Activated gamma-delta T cell treated with Interleukin-2 at 50 U/mL for 16 hours (primary cell): ENCODE results near the gene C6orf120.
"Not testable (repeated sequence)": the region's sequence is repeated elsewhere in the genome, so short reads cannot be mapped to it uniquely, and the experiment has no call there.

Experiments used
- DNase-seq: peaks from one replicate; pipeline ENCODE4 v3.0.0-alpha.2; 2020

The C6orf120 gene

GRCh38 chr6:169685860-169686259 lies 16.1 kb upstream of the C6orf120 start:
- DNase-seq: no peak

GRCh38 chr6:169689287-169689686 lies 12.6 kb upstream of the C6orf120 start:
- DNase-seq: no peak

- no peak for DNase-seq
Measured at GRCh38 chr6:169691260-169691659, 10.7 kb upstream of the C6orf120 start.

GRCh38 chr6:169692516-169692915 lies 9.4 kb upstream of the C6orf120 start:
- DNase-seq: no peak

GRCh38 chr6:169695131-169695530 lies 6.8 kb upstream of the C6orf120 start:
- DNase-seq: no peak

GRCh38 chr6:169697115-169697514 lies 4.8 kb upstream of the C6orf120 start:
- not testable (repeated sequence) for DNase-seq

- no peak for DNase-seq
Measured at GRCh38 chr6:169700296-169700695, 1.6 kb upstream of the C6orf120 start.

- DNase-seq: no peak
Measured at GRCh38 chr6:169701311-169701953, 494 bp upstream of the C6orf120 start.

- DNase-seq: no peak
Measured at GRCh38 chr6:169702840-169703246, 917 bp downstream of the C6orf120 start.

- DNase-seq: no peak
Measured at GRCh38 chr6:169707772-169708171, 5.8 kb downstream of the C6orf120 start.

GRCh38 chr6:169709293-169709692 lies 7.4 kb downstream of the C6orf120 start:
- DNase-seq: no peak

GRCh38 chr6:169710009-169710408 lies 8.1 kb downstream of the C6orf120 start:
- no peak for DNase-seq

GRCh38 chr6:169714178-169714577 lies 12.3 kb downstream of the C6orf120 start:
- DNase-seq: no peak

GRCh38 chr6:169714595-169714994 lies 12.7 kb downstream of the C6orf120 start:
- no peak for DNase-seq

- DNase-seq: no peak
Measured at GRCh38 chr6:169719117-169719516, 17.2 kb downstream of the C6orf120 start.

GRCh38 chr6:169720207-169720855 lies 18.4 kb downstream of the C6orf120 start:
- DNase-seq: no peak

GRCh38 chr6:169722362-169723199 lies 20.7 kb downstream of the C6orf120 start:
- DNase-seq: peak; percentile 24

GRCh38 chr6:169723200-169723909 lies 21.4 kb downstream of the C6orf120 start:
- peak; percentile 63 for DNase-seq

- peak; percentile 25 for DNase-seq
Measured at GRCh38 chr6:169723991-169724493, 22.1 kb downstream of the C6orf120 start.

GRCh38 chr6:169724494-169725124 lies 22.7 kb downstream of the C6orf120 start, which contains the start of gene PHF10:
TSS of gene PHF10 (minus strand) at chr6:169724500. CDS start at chr6:169723931, 569 bp downstream.
- DNase-seq: peak; percentile 65

GRCh38 chr6:169725125-169726048 lies 23.5 kb downstream of the C6orf120 start:
- peak; percentile 6 for DNase-seq
